ENCODE measurements around the gene PACS2.

PACS2 gene

DNA sequence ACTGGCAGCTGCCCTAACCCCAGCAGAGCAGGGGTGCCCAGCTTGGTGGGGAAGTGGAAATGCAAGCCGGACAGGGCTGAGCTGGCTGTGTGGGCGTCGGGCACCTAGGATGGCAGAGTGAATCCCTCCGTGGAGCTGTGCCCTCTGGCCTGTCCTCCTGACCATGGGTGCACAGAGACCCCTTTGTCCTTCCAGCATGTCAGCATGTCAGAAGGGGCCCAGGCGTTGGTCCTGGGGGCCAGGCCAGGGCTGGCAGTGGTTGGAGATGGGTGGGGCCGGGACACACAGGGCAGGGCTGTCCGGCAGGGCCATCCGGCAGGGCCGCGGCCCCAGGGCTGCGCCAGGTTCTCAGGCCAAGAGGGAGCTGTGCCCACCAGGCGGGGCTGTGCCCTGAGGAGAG lies 75.0 kb downstream of the PACS2 start:
- no peak for DNase-seq

DNA sequence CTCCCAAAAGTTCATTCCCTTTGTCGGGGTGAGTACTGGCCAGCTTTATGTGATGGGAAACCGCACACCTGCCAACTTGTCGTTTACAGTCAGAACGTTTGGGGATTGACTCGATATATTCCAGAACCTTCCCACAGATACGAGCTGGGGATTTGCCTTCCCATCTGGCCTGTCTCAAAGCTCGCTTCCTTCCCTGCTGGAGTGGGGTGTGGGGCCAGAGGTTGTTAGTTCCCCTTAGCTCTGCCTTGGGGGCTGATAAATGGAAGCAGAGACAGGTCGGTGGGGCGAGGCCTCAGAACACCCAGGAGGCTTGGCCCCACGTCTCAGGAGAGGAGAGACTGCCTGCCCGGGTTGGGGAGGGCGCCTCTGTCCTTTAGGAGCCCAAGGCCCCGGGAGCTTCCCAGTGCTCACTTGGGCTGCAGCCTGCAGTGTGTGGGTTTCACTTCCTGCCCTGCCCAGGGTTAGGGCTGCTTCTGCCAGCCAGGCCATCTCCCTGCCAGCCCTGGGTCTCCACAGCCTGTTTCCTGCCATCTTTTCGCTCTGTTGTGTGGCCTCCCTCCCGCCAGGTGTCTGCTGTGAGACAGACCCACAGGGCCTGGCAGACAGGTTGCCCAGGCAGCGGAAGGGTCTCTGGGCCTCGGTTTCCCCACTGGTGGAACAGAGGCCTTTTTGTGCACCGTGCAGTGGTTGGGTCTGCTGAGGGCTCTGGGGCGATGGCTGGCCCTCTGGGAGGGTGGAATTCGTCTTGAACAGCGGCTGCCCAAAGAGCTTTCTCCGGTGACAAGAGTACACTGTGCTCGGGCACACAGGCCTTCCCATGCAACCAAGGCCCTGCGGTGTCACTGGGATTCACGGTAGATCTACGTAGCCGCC lies 75.7 kb downstream of the PACS2 start:
- DNase-seq, result no peak

DNA sequence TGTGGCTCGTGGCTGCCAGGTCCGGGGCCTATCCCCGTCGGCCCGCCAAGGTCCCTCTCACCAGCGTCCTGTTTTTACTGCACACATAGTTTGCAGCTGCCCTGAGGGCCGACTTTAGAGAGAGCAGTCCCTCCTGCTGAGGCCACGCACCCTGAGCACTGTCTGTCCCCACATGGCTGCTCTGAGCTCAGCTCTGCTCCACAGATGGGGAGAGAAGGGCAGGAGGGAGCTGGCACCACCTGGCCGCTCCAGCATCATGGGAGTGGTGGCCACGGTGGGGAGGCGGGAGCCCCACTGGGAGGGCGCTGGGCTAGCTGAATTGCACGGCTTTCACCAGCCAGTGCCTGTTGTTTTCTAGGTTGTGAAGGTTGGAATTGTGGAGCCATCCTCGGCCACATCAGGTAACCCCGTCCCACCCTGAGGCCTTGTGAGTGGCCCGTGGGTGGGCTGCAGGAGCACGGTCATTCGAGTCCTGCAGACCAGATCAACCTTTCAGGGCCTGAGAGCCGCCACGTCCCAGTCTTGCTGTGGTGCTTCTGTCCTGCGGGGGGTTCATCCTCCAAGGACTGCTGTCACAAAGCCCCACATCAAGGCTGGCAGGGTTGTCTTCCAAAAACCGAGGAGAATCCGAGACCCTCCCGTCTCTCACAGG lies 76.4 kb downstream of the PACS2 start:
- DNase-seq, result no peak

DNA sequence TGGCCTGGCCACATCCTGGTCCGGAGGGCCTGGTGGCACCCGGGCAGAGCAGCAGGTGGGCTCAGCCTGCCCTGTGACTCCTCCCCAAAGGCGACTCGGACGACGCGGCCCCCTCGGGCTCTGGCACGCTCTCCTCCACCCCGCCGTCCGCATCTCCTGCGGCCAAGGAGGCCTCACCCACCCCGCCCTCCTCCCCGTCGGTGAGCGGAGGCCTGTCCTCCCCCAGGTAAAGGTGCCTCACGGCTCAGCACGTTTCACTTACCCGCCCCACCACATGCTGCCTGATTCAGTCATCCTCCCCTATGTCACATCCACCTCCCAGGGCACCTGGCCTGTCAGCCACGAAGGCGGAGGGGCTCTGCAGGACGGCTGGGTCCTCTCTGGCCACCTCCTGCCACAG lies 77.0 kb downstream of the PACS2 start:
- no peak for DNase-seq

DNA sequence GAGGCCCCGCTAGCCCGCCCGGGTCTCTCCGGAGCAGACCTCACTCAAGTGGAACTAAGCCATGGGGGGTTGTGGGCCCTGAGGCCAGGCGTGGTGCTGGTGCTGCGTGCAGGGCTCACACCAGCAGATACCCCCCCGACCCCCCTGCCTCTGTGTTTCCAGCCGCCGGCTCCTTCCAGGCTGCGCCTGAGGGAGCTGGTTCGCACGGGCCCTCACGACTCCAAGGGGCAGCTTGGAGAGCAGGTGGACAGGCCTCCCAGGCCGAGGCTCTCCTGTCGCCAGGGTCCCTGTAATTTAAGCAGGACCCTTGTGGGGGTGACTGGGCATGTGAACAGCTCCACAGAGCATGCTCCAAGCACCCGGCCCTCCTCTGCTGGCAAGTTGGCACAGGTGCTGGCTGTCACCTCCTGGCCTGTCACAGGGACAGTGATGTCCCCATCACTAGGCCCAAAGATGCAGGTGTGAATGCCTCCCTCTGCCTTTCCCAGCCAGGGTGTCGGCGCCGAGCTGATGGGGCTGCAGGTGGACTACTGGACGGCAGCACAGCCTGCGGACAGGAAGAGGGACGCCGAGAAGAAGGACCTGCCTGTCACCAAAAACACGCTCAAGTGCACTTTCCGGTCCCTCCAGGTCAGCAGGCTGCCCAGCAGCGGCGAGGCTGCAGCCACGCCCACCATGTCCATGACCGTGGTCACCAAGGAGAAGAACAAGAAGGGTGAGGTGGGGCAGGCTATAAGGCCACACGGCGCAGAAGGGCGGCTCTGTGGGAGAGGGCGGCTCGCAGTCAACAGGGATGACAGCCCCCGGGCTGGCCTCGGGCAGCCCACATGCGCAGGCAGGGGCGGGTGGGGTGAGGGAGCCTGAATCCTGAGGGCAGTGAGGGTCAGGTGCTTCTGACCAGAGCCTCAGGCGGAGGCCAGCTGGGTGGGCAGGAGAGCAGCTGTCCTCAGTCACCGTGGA lies 77.9 kb downstream of the PACS2 start:
- no peak for DNase-seq

DNA sequence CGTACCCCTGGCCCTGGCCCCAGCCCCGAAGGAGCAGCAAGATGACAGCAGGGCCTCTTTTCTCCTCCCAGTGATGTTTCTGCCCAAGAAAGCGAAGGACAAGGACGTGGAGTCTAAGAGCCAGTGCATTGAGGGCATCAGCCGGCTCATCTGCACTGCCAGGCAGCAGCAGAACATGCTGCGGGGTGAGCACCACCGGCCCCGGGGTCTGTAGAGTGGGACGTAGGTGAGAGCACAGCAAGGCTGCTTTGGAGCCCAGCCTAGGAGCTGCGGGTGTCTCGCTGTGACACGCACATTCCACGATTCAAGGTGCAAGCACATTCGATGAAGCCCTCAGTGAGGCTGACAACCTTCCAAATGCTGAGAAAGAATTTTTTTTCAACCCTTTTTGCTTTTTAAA lies 78.6 kb downstream of the PACS2 start:
- DNase-seq, result no peak

DNA sequence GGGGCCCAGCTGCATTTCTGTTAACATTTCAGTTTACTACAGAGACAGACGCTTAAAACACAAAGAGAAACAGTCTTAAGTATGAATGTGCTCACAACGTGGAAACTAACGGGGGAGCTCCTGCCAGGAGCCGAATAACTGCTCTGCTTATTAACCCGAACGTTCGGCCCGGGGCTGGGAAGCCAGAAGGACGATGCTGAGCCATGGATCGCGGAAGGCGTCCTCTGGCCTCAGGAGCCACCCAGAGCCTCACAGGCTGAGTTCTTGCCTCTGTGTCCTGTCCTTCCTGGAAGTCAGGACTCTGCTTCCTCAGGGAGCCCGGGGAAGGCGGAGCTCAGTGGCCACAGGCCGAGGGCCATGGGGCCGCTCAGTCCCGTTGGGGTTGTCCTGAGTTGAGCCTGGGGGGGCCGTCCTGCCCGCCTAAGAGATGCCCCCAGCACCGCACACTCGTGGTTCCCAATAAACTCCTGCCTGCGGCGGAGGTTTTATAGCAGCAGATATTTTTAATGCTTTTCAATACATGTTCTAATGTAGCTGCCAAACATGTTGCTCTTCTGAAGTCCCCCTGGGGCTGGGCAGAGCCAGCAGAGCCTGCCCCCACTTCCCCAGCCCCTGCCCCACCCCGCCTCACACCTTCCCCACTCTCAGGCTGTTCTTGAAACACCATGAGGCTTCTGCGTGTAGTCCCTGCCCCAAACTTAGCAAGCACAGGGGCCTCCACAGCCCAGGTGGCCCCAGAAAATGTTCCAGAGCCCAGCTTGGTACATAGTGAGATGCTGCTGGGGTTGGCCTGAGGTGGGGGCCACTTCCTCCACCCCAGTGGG lies 80.4 kb downstream of the PACS2 start:
- no peak for DNase-seq

DNA sequence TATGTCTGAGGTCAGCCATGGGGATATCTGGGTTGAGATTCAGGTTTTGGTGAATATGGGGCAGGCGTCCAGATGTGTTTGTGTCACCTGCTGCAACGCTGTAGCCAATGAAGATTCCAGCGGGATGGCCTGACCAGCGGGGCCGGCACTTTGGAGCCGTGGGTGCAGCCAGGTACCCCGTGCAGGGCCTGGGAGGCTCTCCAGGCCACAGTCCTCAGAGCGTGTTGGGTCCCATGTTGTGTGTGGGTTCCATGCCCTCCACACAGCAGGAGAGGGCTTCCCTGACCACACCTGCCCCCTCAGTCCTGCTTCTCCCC lies 80.9 kb downstream of the PACS2 start:
- DNase-seq, result no peak

DNA sequence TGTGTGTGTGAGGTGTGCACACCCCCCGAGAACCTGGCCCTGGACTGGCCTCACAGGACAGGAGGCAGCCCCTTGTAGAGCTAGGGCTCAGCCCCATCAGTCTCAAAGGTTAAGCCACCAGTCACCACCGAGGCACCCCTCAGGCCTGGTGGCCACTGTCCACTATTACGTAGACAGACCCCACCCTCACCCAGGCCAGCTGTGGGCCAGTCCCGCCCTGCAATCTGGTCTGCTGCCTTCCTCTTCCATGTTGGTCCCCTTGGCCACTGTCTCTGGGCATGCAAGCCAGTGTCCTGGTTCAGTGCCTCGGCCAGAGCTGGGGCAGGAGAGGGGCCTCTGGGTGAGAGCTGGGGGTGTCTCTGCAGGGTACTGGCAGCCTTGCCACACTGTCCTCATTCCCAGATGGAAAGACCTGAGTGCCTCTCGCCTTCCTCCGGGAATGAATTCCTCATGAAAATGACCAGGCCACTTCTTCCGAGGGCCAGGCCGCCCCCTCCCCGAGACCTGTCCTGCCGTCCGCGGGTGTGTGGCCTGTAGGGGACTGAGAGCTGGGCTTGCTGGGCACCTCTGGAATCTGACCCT lies 82.9 kb downstream of the PACS2 start:
- no peak for DNase-seq

DNA sequence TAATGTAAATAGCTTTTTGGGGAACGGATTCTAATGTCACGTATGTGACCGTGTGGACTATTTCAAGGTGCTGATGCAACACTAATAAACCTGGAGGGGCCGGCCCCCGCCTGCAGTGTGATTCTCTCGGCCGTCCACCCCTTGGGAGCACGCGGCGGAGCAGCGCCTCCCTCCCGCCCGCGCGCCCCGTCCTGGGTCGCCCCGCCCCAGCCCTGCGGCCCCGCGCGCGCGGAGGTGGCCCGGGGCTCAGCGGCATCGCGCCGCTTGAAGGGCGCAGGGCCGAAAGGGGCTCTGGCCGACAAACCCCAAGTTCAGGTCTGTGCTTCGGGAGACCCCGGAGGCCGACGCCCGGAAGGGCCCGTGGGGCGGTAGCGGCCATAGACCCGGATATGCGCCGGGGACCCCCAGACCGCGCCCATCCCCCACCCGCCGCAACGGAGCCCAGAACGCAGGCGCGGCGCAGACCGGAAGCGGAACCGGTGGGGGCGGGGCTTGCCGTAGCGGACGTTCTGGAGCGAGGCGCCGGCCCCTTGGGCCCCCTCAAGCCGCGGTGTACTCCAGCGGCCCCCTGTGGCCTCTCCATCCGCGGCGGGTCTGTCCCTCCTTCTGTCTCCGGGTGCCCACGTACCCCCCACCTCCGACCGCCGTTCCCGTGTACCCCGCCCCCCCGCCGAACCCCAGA lies 83.6 kb downstream of the PACS2 start, which contains the start of gene TEX22:
TSS of gene TEX22 (plus strand) at position 495 of the 682 bp plus-strand sequence. CDS start 803 bp downstream, outside the sequence.
- DNase-seq, result peak; percentile 97

DNA sequence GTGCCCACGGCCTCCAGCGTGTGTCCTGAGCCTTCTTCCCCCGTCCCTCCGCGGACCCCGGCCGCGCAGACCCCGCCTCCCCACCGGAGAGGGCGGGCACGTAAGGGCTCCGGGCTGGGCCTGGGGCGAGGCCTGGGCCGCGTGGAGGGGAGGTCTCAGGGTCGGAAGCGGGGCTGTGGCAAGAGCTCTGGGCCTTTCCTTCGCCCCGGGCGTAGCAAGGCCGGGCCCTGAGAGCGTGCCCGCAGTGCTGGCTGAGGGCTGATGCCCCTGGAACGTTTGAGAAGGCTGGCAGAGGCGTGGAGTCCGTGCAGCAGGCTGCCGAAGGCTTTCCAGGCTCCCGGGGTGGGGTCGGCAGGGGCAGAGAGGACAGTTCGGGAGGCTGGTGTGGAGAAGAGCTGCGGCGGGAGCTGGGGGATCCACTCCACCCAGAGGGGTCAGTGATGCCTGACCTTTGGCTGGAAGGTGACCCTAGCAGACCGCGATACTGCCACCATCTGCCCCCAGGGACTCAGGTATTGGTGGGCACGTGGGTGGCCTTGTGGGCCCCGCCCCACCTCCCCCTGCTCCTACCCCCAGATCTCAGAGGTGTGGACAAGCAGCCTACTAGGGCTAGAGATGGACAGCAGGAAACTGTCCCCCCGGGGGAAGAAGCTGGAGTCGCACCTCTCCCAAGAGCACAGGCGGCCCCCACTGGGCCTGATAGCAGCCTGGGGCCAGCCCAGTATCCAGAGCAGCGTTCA lies 84.3 kb downstream of the PACS2 start:
- DNase-seq, result no peak

DNA sequence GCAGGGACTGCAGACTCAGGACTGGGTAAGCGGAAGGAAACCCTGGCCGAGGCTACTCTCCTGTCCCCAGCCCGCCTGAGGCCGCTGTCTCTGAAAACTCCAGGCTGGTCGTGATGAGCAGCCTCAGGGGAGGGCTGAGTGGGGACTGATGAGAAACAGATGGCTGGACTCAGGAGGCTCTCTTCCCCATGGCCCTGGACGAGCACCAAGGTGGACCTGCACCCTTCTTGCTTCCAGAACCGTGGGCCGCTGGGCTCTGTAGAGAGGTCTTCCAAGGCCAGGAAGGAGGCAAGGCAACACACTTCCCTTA lies 84.9 kb downstream of the PACS2 start:
- DNase-seq, result no peak

DNA sequence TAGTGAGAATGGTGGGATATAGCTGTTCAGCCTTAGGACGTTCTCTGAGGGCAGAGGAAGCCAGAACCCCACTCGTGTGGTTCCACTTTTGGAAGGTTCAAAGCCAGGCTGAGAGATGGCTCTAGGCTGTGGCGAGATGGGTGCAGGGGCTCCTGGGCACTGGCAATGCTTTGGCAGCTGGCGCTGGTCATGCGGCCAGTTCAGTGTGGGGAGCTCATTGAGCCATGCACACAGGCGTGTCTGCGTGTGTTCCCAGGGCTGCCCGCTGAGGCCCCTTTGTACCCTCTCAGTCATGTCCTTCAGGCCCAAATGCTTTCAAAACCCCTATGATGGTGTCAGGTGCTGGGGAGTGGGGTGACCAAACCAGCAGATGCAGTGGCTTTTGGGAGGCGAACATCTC lies 85.5 kb downstream of the PACS2 start:
- no peak for DNase-seq

DNA sequence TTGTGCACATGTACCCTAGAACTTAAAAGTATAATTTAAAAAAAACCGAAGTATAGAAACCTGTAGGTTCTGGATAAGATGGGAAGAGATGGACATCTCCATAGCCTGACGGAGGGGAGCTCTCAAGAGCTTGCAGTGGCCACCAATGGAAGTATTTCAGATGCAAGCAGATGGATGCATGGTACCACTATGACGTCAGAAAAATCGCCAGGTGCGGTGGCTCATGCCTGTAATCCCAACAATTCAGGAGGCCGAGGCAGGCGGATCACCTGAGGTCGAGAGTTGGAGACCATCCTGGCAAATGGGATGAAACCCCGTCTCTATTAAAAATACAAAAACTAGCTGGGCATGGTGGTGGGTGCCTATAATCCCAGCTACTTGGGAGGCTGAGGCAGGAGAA lies 87.2 kb downstream of the PACS2 start:
- DNase-seq, result no peak

DNA sequence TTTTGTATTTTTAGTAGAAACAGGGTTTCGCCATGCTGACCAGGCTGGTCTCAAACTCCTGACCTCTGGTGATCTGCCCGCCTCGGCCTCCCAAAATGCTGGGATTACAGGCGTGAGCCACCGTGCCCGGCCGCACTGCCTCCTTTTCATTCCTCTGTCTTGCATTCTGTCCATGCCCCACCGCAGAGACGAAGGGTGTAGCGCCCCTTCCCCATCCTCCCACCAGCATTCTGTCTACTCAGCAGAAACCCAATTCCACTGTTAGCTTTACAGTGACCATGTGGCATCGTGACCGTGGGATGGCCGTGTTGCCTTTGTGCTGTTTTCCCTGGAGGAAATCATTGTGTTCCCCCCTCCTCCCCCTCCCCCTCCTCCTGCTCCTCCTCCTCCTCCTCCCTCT lies 94.0 kb downstream of the PACS2 start:
- DNase-seq, result no peak

DNA sequence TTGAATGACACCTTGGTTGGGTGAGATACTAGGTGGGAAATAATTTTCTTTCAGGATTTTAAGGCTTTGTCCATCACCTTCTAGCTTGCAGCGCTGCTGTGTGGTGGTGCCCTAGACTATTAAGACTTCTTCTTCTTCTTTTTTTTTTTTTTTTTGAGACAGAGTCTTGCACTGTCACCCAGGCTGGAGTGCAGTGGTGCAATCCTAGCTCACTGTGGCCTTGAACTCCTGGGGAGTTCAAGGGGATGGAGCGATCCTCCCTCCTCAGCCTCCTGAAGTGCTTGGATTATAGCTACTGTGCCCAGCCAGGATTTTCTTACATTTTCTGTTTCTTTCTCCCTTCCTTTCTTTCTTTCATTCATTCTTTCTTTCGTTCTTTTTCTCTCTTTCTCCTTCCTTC lies 94.8 kb downstream of the PACS2 start:
- no peak for DNase-seq

DNA sequence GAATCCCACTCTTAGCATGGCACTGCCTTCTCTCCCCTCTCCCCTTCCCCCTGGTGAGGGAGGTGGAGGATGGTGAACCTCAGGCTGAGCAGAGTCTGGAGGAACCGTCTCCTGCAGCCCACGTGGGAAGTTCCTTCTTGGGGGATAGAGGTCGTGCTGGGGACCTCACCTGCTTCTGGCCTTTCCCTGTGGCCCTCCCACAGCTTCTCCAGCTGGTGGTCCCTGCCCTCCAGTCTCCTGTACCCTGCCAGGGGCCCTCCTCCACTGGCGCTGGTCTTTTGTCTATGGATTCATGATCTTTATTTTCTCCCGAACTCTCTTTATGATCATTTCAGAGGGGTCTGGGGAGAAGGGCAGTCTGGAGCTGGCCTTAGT lies 96.1 kb downstream of the PACS2 start:
- DNase-seq, result peak; percentile 39

DNA sequence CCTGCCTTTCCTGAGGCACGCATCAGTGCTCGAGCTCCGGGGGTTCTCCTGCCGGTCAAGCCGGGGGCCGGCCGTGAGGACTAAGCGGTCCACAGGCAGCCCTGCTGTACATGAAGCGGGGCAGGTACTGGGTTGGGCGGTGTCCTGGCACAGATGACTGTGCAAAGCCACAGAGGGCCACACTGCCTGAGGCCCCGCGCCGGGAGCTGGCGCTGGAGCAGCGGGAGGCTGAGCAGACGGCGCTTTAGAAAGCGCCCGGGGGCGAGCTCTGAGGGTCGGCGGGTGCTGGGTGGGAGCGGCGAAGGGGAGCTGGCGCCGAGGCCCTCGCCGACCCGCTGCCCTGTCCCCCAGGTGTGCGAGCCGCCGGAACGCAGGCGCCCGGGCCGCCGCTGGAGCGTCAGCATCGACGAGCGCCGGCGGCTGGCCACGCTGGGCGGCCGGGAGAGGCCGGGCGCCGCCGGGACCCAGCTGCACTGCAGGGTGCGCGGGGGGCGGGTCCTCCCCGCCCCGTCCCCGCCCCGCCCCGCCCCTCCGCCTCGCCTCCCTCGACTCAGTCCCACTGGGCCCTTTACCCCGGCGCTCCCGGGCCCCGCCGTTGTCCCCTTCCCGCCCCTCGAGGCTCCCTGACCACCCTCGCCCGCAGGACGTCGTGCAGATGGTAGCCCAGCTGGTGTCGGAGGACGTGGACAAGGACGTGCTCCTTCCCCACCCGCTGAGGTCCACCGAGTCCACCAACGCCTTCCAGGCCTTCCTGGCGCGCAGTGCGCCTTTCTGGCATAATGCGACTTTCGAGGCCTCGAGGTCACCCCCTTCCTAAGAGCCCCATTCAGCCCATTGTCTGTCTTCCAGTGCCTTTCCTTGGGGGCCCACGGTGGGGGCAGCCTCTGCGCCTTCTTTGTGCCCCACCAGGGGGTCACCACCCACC lies 96.7 kb downstream of the PACS2 start:
- DNase-seq, result peak; percentile 57

DNA sequence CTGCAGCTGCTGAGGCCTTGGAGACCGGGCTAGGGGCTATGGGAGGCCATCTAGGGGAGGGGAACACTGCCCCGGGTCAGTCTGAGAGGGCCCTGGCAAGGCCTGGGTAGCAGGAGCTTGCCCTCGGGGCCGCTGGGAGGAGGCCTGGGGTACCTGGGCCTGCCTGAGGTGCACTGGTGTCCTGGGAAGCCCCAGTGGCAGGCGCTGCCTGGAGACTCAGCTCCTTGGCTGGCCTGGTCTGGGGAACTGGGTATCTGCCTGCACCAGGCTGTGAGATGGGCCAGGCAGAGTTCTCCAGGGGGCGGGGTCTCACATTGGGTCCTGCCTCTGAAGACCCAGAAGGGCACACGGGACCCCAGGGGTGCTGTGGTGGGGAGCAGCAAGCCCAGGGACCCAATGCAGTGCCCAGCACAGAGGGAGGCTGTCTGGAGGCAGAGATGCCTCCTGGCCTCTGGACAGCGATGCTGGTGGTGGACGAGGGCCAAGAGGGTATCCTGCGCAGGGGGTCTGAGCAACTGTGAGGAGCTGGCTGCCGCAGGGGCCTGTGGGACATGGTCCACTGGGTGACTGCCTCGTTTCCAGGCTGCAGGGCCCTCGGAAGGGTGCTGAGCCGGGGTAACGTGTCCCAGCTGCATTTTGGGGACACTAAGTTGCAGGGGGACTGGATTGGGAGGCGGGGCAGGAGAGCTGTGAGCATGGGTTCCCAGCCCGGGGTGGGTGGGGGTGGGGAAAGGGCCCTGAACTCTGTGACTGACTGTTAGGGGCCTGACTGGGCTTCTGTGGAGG lies 97.6 kb downstream of the PACS2 start:
- peak; percentile 46 for DNase-seq
